22Rv1 (cell line): Measurements from ENCODE around the gene C3orf33.

Source experiments
- ZFX ChIP-seq: fragments of 450-650 bp; IDR thresholded peaks from 2 replicates; pipeline ENCODE4 v1.6.1; 2017; ENCODE audit warnings: antibody characterized with exemption, borderline replicate concordance
- TF ChIP-seq, protein P1 (sequence below): fragments of 450-650 bp; IDR thresholded peaks from 2 replicates; pipeline ENCODE4 v1.5.1; 2017; ENCODE audit warnings: mild to moderate bottlenecking

GRCh38 chr3:155744010-155744625, 62.0 kb downstream of the C3orf33 start:
- TF ChIP-seq, protein P1, sequence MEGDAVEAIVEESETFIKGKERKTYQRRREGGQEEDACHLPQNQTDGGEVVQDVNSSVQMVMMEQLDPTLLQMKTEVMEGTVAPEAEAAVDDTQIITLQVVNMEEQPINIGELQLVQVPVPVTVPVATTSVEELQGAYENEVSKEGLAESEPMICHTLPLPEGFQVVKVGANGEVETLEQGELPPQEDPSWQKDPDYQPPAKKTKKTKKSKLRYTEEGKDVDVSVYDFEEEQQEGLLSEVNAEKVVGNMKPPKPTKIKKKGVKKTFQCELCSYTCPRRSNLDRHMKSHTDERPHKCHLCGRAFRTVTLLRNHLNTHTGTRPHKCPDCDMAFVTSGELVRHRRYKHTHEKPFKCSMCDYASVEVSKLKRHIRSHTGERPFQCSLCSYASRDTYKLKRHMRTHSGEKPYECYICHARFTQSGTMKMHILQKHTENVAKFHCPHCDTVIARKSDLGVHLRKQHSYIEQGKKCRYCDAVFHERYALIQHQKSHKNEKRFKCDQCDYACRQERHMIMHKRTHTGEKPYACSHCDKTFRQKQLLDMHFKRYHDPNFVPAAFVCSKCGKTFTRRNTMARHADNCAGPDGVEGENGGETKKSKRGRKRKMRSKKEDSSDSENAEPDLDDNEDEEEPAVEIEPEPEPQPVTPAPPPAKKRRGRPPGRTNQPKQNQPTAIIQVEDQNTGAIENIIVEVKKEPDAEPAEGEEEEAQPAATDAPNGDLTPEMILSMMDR, result no peak
- no peak for TF ChIP-seq ZFX
